GM21528 (cell line): ENCODE measurements around the gene STXBP4.

Experiments
- ATAC-seq: cut with Tn5 transposase; IDR thresholded peaks from one replicate; pipeline ENCODE4 v1.9.1; 2021; ENCODE audit warnings: mild to moderate bottlenecking, moderate library complexity; ENCODE audit not compliant: unreplicated experiment, low FRiP score

Gene STXBP4

GRCh38 chr17:55210292-55210691, 241.7 kb downstream of the STXBP4 start:
- no peak for ATAC-seq

- ATAC-seq: no peak
Observed at GRCh38 chr17:55212880-55213279, 244.3 kb downstream of the STXBP4 start.

DNA sequence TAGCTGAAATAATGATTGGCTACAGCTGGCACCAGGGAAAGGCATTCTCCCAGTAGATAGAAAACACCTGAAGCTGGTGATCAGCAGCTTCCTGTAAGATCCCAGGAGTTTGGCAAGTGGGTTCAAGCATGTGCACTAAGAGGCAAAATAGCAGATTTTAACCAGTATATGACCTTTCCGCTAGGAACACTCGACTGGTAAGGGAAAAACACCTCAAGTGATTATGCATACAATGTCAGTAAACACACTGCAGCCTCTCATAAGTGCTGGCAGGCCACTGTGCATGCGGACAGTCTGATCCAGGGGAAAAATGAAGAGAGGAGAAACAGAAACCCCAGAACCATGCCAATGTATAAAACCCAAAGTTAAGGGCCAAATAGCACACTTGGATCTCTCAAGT, 247.1 kb downstream of the STXBP4 start:
- ATAC-seq: no peak

DNA sequence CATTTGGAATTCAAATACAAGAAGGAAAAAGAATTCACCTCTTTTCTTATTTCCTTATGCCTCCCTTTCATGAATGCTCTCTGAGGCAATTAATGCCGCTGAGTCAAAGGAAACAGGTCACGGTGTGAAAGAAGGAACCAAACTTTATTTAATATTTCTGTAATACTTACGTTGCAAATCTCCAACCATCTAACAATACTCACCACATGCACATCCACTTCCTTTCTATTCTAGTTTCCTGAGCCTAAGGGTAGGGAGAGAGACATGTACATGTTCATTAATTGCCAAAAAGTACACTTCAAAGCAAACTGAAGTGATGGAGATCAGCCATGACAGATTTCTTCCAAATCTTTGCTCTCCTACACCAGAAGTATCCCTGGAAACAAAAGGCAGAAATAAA, 248.3 kb downstream of the STXBP4 start:
- ATAC-seq: no peak

DNA sequence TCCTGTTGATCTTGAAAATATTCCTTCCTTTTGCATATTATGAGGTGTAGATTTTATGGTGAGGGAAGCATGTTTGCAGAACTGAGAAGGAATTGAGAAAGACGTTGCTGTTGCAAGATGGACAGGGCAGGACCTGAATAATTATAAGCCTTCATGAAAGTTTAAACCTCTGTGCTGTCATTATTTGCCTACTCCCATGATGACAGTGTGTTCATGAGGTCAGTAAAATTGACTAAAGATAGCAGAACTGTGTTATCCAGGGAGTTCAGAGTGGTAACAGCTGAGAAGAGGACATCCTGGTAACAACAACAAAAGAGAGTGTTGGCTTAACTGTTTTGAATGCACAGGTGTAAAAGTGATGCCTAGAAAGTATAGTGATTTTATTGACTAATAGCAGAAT, 250.9 kb downstream of the STXBP4 start:
- no peak for ATAC-seq

DNA sequence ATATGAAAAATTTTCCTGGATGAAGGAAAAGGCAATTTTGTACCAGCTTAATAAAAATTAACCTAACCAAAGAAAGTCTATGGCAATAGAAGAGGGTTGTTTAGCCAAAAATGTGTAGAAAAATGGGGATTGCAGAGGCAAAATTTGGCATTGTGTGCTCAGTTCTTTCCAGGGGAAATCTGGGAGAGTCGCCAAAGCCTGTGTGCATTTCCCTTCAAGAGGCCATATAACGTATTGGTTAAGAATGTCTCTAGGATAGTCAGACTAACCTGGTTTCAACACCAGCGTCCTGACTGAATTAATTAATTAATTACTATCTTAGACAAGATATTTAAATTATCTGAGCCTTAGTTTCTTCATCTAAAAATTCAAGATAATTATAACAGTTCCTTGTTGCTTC, 251.4 kb downstream of the STXBP4 start:
- no peak for ATAC-seq
